Endothelial cell of umbilical vein (primary cell): ENCODE measurements around the gene TMEM109. TPM values are rescaled to one million over a fixed set of nuclear protein-coding genes. Genes with fewer than 3 reads are reported as not detected.

Source experiments
- Bru-seq: library from RNA; stranded (reverse); fragments of 400-500 nt; gene quantifications from one replicate; lab custom pipeline; 2021; lab: Mats Ljungman, UMichigan
- BruChase-seq, 2 experiments: library from RNA; stranded (reverse); fragments of 400-500 nt; gene quantifications; one replicate each; lab custom pipeline; 2021; lab: Mats Ljungman, UMichigan
- BruUV-seq: library from RNA; stranded (reverse); fragments of 400-500 nt; replicated peaks from 2 replicates; lab custom pipeline; 2021; lab: Mats Ljungman, UMichigan
- CTCF ChIA-PET: fragments of 300-600, 350-600 bp; sonication (Branson Sonifier 250); formaldehyde crosslinking; loops from one replicate; lab custom pipeline; 2021; ENCODE audit warnings: antibody characterized with exemption, inconsistent platforms; lab: Charles Lee
- POLR2A ChIA-PET: fragments of 300-600, 350-600 bp; sonication (Branson Sonifier 250); formaldehyde crosslinking; loops from one replicate; lab custom pipeline; 2021; ENCODE audit warnings: antibody characterized with exemption, inconsistent platforms; lab: Charles Lee
- DNase-seq: peaks from one replicate; pipeline ENCODE4 v3.0.0-alpha.2; 2011; ENCODE audit warnings: low read depth, low spot score
- FAIRE-seq: peaks from 2 replicates; lab custom pipeline; 2011; peaks lifted over from hg19 to GRCh38; lab: Jason Lieb, UNC
- H2AFZ ChIP-seq: 2 replicates; pipeline ENCODE4 v1.6.0; 2012; ENCODE audit warnings: low read depth, low read length, control low read depth, inconsistent platforms
- H3K27ac ChIP-seq: 2 replicates; pipeline ENCODE4 v1.5.1; 2011; ENCODE audit warnings: low read depth, mild to moderate bottlenecking, control low read depth, low read length, moderate library complexity; ENCODE audit not compliant: insufficient read depth
- H3K27me3 ChIP-seq, 2 experiments: 2 replicates each; pipeline versions ENCODE4 v1.6.0 to v1.6.1; 2011; ENCODE audit warnings: low read length in 2 of 2, mixed read lengths in 1 of 2; ENCODE audit not compliant: control insufficient read depth in 2 of 2, insufficient read depth in 2 of 2
- H3K36me3 ChIP-seq, 2 experiments: 2 replicates in 1 of 2; 3 replicates in 1 of 2; pipeline ENCODE4 v1.5.1; 2011; ENCODE audit warnings: low read length in 2 of 2, mild to moderate bottlenecking in 1 of 2, moderate library complexity in 1 of 2; ENCODE audit not compliant: control insufficient read depth in 2 of 2, insufficient read depth in 2 of 2; ENCODE audit errors: extremely low read depth in 1 of 2
- H3K4me1 ChIP-seq: 3 replicates; pipeline ENCODE4 v1.5.1; 2011; ENCODE audit warnings: mild to moderate bottlenecking, low read length; ENCODE audit not compliant: control insufficient read depth, insufficient read depth; ENCODE audit errors: extremely low read depth
- H3K4me2 ChIP-seq: 2 replicates; pipeline ENCODE4 v1.6.1; 2011; ENCODE audit warnings: low read length, control low read depth, mixed read lengths; ENCODE audit not compliant: insufficient read depth
- H3K4me3 ChIP-seq, 3 experiments: fragments of 200-600 bp in 1 of 3; sonication (generic), shearing (Covaris generic) in 1 of 3; replicated peaks in 1 of 3; 2 replicates each; pipeline ENCODE4 v1.5.1; 2011 to 2016; ENCODE audit warnings: control low read depth in 3 of 3, low read length in 3 of 3, mild to moderate bottlenecking in 2 of 3, inconsistent platforms in 1 of 3, low read depth in 1 of 3, moderate library complexity in 1 of 3; ENCODE audit not compliant: insufficient read depth in 1 of 3
- H3K79me2 ChIP-seq: 2 replicates; pipeline ENCODE4 v1.6.0; 2012; ENCODE audit warnings: low read length, inconsistent platforms; ENCODE audit not compliant: control insufficient read depth, insufficient read depth
- H3K9ac ChIP-seq: replicated peaks from 2 replicates; pipeline ENCODE3; 2011; ENCODE audit warnings: low read length, control low read depth; ENCODE audit not compliant: insufficient read depth; ENCODE audit errors: extremely low read depth
- H3K9me1 ChIP-seq: replicated peaks from 3 replicates; pipeline ENCODE4 v1.6.0; 2011; ENCODE audit warnings: mild to moderate bottlenecking, low read length; ENCODE audit not compliant: control insufficient read depth, insufficient read depth; ENCODE audit errors: extremely low read depth
- H3K9me3 ChIP-seq: replicated peaks from 2 replicates; pipeline ENCODE4 v1.5.1; 2012; ENCODE audit warnings: low read length, inconsistent platforms; ENCODE audit not compliant: control insufficient read depth, insufficient read depth
- H4K20me1 ChIP-seq: replicated peaks from 2 replicates; pipeline ENCODE3; 2011; ENCODE audit warnings: mild to moderate bottlenecking, low read length; ENCODE audit not compliant: control insufficient read depth, insufficient read depth; ENCODE audit errors: extremely low read depth
- CTCF ChIP-seq, 2 donors: IDR thresholded peaks; 1 replicate in 1 of 2; 2 replicates in 1 of 2; pipeline ENCODE4 v1.5.1; 2011; ENCODE audit warnings: low read length in 2 of 2, mild to moderate bottlenecking in 2 of 2, moderate library complexity in 2 of 2, control low read depth in 1 of 2, inconsistent platforms in 1 of 2, low read depth in 1 of 2; ENCODE audit not compliant: insufficient read depth in 1 of 2; ENCODE audit errors: extremely low read depth in 1 of 2
- FOS ChIP-seq: IDR thresholded peaks from 2 replicates; pipeline ENCODE4 v1.6.1; 2011; ENCODE audit warnings: mild to moderate bottlenecking, low read length, moderate library complexity, borderline replicate concordance; ENCODE audit not compliant: insufficient read depth
- GATA2 ChIP-seq: IDR thresholded peaks from 2 replicates; pipeline ENCODE4 v1.7.0; 2011; ENCODE audit warnings: low read depth, mild to moderate bottlenecking, moderate library complexity, mixed read lengths, low read length; ENCODE audit not compliant: insufficient read length, insufficient read depth
- JUN ChIP-seq: IDR thresholded peaks from 2 replicates; pipeline ENCODE4 v1.6.1; 2011; ENCODE audit warnings: borderline replicate concordance, low read depth; ENCODE audit not compliant: insufficient read length, insufficient read depth
- MAX ChIP-seq: IDR thresholded peaks from 2 replicates; pipeline ENCODE4 v1.6.1; 2011; ENCODE audit not compliant: insufficient read depth, insufficient read length
- MYC ChIP-seq: IDR thresholded peaks from one replicate; pipeline ENCODE4 v1.6.1; 2011; ENCODE audit warnings: mild to moderate bottlenecking, low read depth, low read length
- POLR2AphosphoS5 ChIP-seq: IDR thresholded peaks from 2 replicates; pipeline ENCODE4 v1.6.1; 2012; ENCODE audit warnings: low read depth, mild to moderate bottlenecking, control low read depth, low read length, moderate library complexity; ENCODE audit not compliant: insufficient read depth
- dilution Hi-C: fragments of 300-500 bp; cut with MboI; formaldehyde crosslinking; loops from one replicate; pipeline ENCODE4 v1.15.0; 2019; ENCODE audit warnings: low sequenced_read_pairs; ENCODE audit not compliant: extremely low pct_ligation_motif_present
- intact Hi-C: fragments of 100-400 bp; cut with micrococcal nuclease; formaldehyde crosslinking; loops from one replicate; pipeline ENCODE4 v1.10.0; 2022
- long read RNA-seq: library from polyadenylated mRNA; stranded (forward); transcript quantifications from one replicate; pipeline ENCODE4 v2.0.0, GENCODE V29; 2021
- polyA minus RNA-seq, 3 experiments: library from RNA; depleted of rRNA, polyadenylated mRNA; stranded (reverse); fragments of >200 nt; gene quantifications; 1 replicate in 1 of 3; 2 replicates in 2 of 3; pipeline ENCODE4 v1.2.3, GENCODE V29; 2011
- polyA plus RNA-seq, 4 experiments: library from polyadenylated mRNA; depleted of rRNA in 3 of 4; stranded (reverse) in 3 of 4; unstranded in 1 of 4; fragments of >200 nt; gene quantifications; 2 replicates each; pipeline versions ENCODE4 v1.2.1 to v1.2.3, GENCODE V29; 2011 to 2012; ENCODE audit warnings: missing spikeins in 1 of 4
- total RNA-seq: library from RNA; stranded (reverse); gene quantifications from 2 replicates; pipeline ENCODE4 v1.2.3, GENCODE V29; 2021

Gene TMEM109
- total RNA-seq (172 and 192 TPM in 2 replicates), polyA plus RNA-seq (141 and 143 TPM in 2 replicates), polyA minus RNA-seq (96.8 and 102 TPM in 2 replicates), Bru-seq, nascent RNA (percentile 70 among the genes with signal in this experiment), BruChase-seq, experiment 1, labeled RNA remaining after a 6-hour chase (percentile 95 among the genes with signal in this experiment), BruChase-seq, experiment 2, labeled RNA remaining after a 2-hour chase (percentile 78 among the genes with signal in this experiment)
- 110 and 120 TPM in 2 replicates for polyA plus RNA-seq (2011; cell fraction: cytosol; rRNA removed)
- polyA plus RNA-seq (2011; cell fraction: nucleus; rRNA removed), result 44.9 and 46.5 TPM in 2 replicates
- polyA plus RNA-seq (2012), result 134 and 137 TPM in 2 replicates
- polyA minus RNA-seq (2011; cell fraction: cytosol; rRNA and poly(A)+ RNA removed), result 31.4 TPM
- polyA minus RNA-seq (2011; cell fraction: nucleus; rRNA and poly(A)+ RNA removed), result 15.1 and 18.6 TPM in 2 replicates
- long read RNA-seq, transcript TMEM109-201 (4 exons, 2,413 nt), result major isoform, 457 of 652 reads
- long read RNA-seq, transcript TMEM109-202 (3 exons, 1,959 nt), result minor isoform, 8 of 652 reads
- long read RNA-seq, partial matches to known transcripts, result 185 of 652 reads
- long read RNA-seq, other reads (novel, unspliced or antisense), result 2 of 652 reads

GRCh38 chr11:60913793-60914632 is at the start of gene TMEM109:
Gene TMEM109 (plus strand): TSS chr11:60914158. CDS start chr11:60919694, 5,536 bp downstream.
- ChIA-PET CTCF (interaction anchor here (0.9 to 4.8 kb wide), 12 partner anchors 9 to 239 kb away, joined by 3 to 32 read pairs (median 4); partner anchors contain the start of gene TMEM132A), POLR2A (interaction anchor here (0.5 to 1.5 kb wide), 4 partner anchors 10 to 243 kb away, joined by 3 to 5 read pairs (median 3); partner anchors contain the start of gene TMEM132A)
- TF ChIP-seq MAX (peak; percentile 60), JUN (peak; percentile 32), POLR2AphosphoS5 (peak; percentile 44), CTCF (IDR thresholded peaks at IDR 0.05; ENCODE audit: extremely low read depth in 1 of 2, insufficient read depth in 1 of 2, low read depth in 1 of 2, low read length in 2 of 2) (no peak), GATA2 (peak; percentile 24), MYC (peak; percentile 6), FOS (no peak)
- Histone ChIP-seq H3K4me2 (peak within 1 kb of the TSS; percentile 94), H3K9ac (peak within 1 kb of the TSS; percentile 74), H2AFZ (peak within 1 kb of the TSS; percentile 96), H3K36me3 (no peaks in the 10 kb centered on the region), H3K4me1 (peaks cover 36% of the 10 kb centered on the region), H3K9me1 (no peaks in the 10 kb centered on the region), H3K27me3 (peaks cover 0 to 2% of the 10 kb centered on the region in 2 experiments), H4K20me1 (no peaks in the 10 kb centered on the region), H3K9me3 (no peaks in the 10 kb centered on the region), H3K27ac (peak within 1 kb of the TSS; percentile 65), H3K4me3 (peak within 1 kb of the TSS; percentile 43 to 79 (median 76)), H3K79me2 (peaks cover 45% of the 10 kb centered on the region)
- no TSS peak for BruUV-seq
- intact Hi-C loops, result loop anchor here (1.0 to 10.0 kb wide), 2 partner anchors 8 to 221 kb away; partner anchors contain the start of gene PRPF19
- dilution Hi-C loops, result no loop called here
- DNase-seq, result peak; percentile 98
- peak; percentile 98 for FAIRE-seq
